Duodenal mucosa (tissue), 2 donors: ENCODE results near the gene RPS19BP1.
A peak's percentile ranks its signal among the peaks of the same experiment; 100 is the strongest.

ENCODE experiments used
- H3K27ac ChIP-seq: one replicate; pipeline ENCODE4 v1.7.0; 2013; ENCODE audit warnings: low read depth, low read length
- H3K27me3 ChIP-seq, 2 donors: one replicate each; pipeline ENCODE4 v1.7.0; 2013; ENCODE audit warnings: low read length in 2 of 2, control low read depth in 1 of 2; ENCODE audit not compliant: insufficient read depth in 2 of 2, control insufficient read depth in 1 of 2
- H3K36me3 ChIP-seq, 2 donors: one replicate each; pipeline ENCODE4 v1.7.0; 2013; ENCODE audit warnings: low read length in 2 of 2, control low read depth in 1 of 2; ENCODE audit not compliant: insufficient read depth in 2 of 2, control insufficient read depth in 1 of 2
- H3K4me1 ChIP-seq, 2 donors: one replicate each; pipeline ENCODE4 v1.7.0; 2013; ENCODE audit warnings: low read length in 2 of 2, control low read depth in 1 of 2; ENCODE audit not compliant: insufficient read depth in 2 of 2, control insufficient read depth in 1 of 2
- H3K4me3 ChIP-seq, 2 donors: one replicate each; pipeline ENCODE4 v1.7.0; 2013; ENCODE audit warnings: low read length in 2 of 2, low read depth in 1 of 2
- H3K9ac ChIP-seq, 2 donors: one replicate each; pipeline ENCODE4 v1.7.0; 2013; ENCODE audit warnings: low read length in 2 of 2, low read depth in 1 of 2
- H3K9me3 ChIP-seq, 2 donors: one replicate each; pipeline ENCODE4 v1.7.0; 2013; ENCODE audit warnings: low read length in 2 of 2, control low read depth in 1 of 2; ENCODE audit not compliant: control insufficient read depth in 1 of 2

Gene RPS19BP1

GRCh38 chr22:39532215-39533073 lies at the start of gene RPS19BP1:
RPS19BP1 (minus strand) TSS chr22:39532748; CDS start chr22:39532738, 10 bp downstream.
- H3K4me3 ChIP-seq: peak within 1 kb of the TSS; percentile 85 to 96
- peak within 1 kb of the TSS; percentile 82 for H3K27ac ChIP-seq
- no peaks in the 10 kb centered on the region for H3K27me3 ChIP-seq
- H3K4me1 ChIP-seq: peaks cover 48 to 53% of the 10 kb centered on the region in 2 donors
- H3K9ac ChIP-seq: peak within 1 kb of the TSS; percentile 90 to 96
- H3K9me3 ChIP-seq: no peaks in the 10 kb centered on the region
- H3K36me3 ChIP-seq: peaks cover 9 to 19% of the 10 kb centered on the region in 2 donors

GRCh38 chr22:39581303-39581702 lies 48.8 kb upstream of the RPS19BP1 start:
- no peaks in the 10 kb centered on the region for H3K27me3 ChIP-seq
- no peak overlapping the region for H3K4me3 ChIP-seq
- no peaks in the 10 kb centered on the region for H3K9me3 ChIP-seq
- no peaks in the 10 kb centered on the region for H3K4me1 ChIP-seq
- no peak overlapping the region for H3K27ac ChIP-seq
- H3K9ac ChIP-seq: no peak overlapping the region
- H3K36me3 ChIP-seq: no peaks in the 10 kb centered on the region

- Histone ChIP-seq H3K9ac (no peak overlapping the region), H3K27ac (no peak overlapping the region), H3K9me3 (no peaks in the 10 kb centered on the region), H3K36me3 (no peaks in the 10 kb centered on the region), H3K4me3 (no peak overlapping the region), H3K4me1 (no peaks in the 10 kb centered on the region), H3K27me3 (no peaks in the 10 kb centered on the region)
Measured at GRCh38 chr22:39580795-39581194, 48.2 kb upstream of the RPS19BP1 start.

- no peaks in the 10 kb centered on the region for H3K36me3 ChIP-seq
- no peaks in the 10 kb centered on the region for H3K27me3 ChIP-seq
Measured at GRCh38 chr22:39580006-39580441, 47.5 kb upstream of the RPS19BP1 start.

GRCh38 chr22:39577900-39578299 lies 45.4 kb upstream of the RPS19BP1 start:
- no peak overlapping the region for H3K4me3 ChIP-seq
- H3K27me3 ChIP-seq: no peaks in the 10 kb centered on the region
- no peak overlapping the region for H3K27ac ChIP-seq
- no peaks in the 10 kb centered on the region for H3K4me1 ChIP-seq
- no peaks in the 10 kb centered on the region for H3K9me3 ChIP-seq
- no peaks in the 10 kb centered on the region for H3K36me3 ChIP-seq
- H3K9ac ChIP-seq: no peak overlapping the region

More at GRCh38 chr22:39580006-39580441, 47.5 kb upstream of the RPS19BP1 start:
- Histone ChIP-seq H3K4me3 (no peak overlapping the region), H3K9me3 (no peaks in the 10 kb centered on the region), H3K9ac (no peak overlapping the region), H3K27ac (no peak overlapping the region), H3K4me1 (no peaks in the 10 kb centered on the region)

GRCh38 chr22:39577366-39577765 lies 44.8 kb upstream of the RPS19BP1 start:
- Histone ChIP-seq H3K9me3 (no peaks in the 10 kb centered on the region), H3K9ac (no peak overlapping the region), H3K4me1 (no peaks in the 10 kb centered on the region), H3K27me3 (no peaks in the 10 kb centered on the region), H3K27ac (no peak overlapping the region), H3K36me3 (no peaks in the 10 kb centered on the region), H3K4me3 (no peak overlapping the region)

GRCh38 chr22:39576027-39576426 lies 43.5 kb upstream of the RPS19BP1 start:
- H3K4me1 ChIP-seq: no peaks in the 10 kb centered on the region
- H3K27ac ChIP-seq: no peak overlapping the region
- no peak overlapping the region for H3K4me3 ChIP-seq
- no peaks in the 10 kb centered on the region for H3K9me3 ChIP-seq
- H3K9ac ChIP-seq: no peak overlapping the region
- H3K36me3 ChIP-seq: no peaks in the 10 kb centered on the region
- H3K27me3 ChIP-seq: no peaks in the 10 kb centered on the region

- Histone ChIP-seq H3K9me3 (no peaks in the 10 kb centered on the region), H3K4me3 (no peak overlapping the region), H3K4me1 (no peaks in the 10 kb centered on the region), H3K27me3 (no peaks in the 10 kb centered on the region), H3K27ac (no peak overlapping the region), H3K36me3 (no peaks in the 10 kb centered on the region), H3K9ac (no peak overlapping the region)
Measured at GRCh38 chr22:39575552-39575825, 42.9 kb upstream of the RPS19BP1 start.

GRCh38 chr22:39574779-39575551 lies 42.4 kb upstream of the RPS19BP1 start:
- Histone ChIP-seq H3K36me3 (no peaks in the 10 kb centered on the region), H3K4me3 (no peak overlapping the region), H3K4me1 (no peaks in the 10 kb centered on the region), H3K9ac (no peak overlapping the region), H3K27me3 (no peaks in the 10 kb centered on the region), H3K27ac (no peak overlapping the region), H3K9me3 (no peaks in the 10 kb centered on the region)

- H3K36me3 ChIP-seq: no peaks in the 10 kb centered on the region
- no peak overlapping the region for H3K4me3 ChIP-seq
- H3K9me3 ChIP-seq: no peaks in the 10 kb centered on the region
- no peak overlapping the region for H3K9ac ChIP-seq
- H3K4me1 ChIP-seq: no peaks in the 10 kb centered on the region
- H3K27me3 ChIP-seq: no peaks in the 10 kb centered on the region
- no peak overlapping the region for H3K27ac ChIP-seq
Measured at GRCh38 chr22:39571538-39571937, 39.0 kb upstream of the RPS19BP1 start.
